Measurements from ENCODE around the gene PAPLN. TPM values are rescaled to one million over a fixed set of nuclear protein-coding genes. Genes with fewer than 3 reads are reported as not detected.

The PAPLN gene
- total RNA-seq, 2 experiments from 2014 or later, result 0.29 to 0.47 TPM

DNA sequence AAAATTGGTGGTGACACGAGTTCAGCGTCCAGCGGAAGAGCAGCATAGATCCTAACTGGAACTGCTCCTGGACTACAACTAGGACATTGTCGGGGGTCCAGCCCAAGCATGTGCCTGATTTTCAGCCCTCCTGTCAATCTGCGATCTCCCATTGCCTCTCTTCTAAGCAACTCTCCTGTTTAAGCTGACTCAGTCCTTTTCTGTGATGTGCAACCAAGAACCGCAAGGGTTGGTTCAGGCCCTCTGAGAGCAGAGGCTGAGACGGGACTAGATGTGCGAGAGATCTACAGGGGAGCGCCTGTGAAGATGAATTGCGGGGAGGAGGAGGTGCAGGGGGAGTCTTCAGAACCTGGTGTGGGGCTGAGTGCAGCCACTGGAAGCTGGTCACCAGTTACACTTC lies 3.7 kb upstream of the PAPLN start:
- H3K27me3 Mint-ChIP-seq, result peaks cover 46% of the 10 kb centered on the region
- no peaks in the 10 kb centered on the region for H3K36me3 Mint-ChIP-seq (ENCODE audit: low read depth)

DNA sequence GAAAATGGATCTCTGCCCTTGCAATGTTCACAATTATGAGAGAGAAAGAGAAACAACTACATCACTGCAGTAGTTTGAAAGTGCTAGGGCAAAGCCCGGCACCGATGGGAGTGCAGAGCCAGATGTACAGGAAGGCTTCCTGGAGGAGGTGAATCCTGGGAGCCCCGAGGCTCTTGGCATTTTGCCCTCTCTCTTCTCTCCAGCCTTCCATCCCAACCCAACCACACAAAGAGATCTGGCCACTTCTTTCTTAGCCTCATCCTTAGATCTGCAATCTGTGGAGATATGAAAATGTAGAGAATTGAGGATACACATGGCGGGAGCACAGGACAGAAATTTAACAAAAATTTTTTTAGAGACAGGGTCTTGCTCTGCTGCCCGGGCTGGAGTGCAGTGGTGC lies 3.3 kb upstream of the PAPLN start:
- H3K4me3 Mint-ChIP-seq, result no peak overlapping the region
- no peak for DNase-seq

More for the DNA sequence above, 3.7 kb upstream of the PAPLN start:
- Mint-ChIP-seq H3K9me3 (no peaks in the 10 kb centered on the region), H3K27ac (no peak overlapping the region), H3K4me1 (ENCODE audit: low read depth) (peaks cover 7% of the 10 kb centered on the region), H3K4me3 (no peak overlapping the region)
- TF ChIP-seq, protein P1, sequence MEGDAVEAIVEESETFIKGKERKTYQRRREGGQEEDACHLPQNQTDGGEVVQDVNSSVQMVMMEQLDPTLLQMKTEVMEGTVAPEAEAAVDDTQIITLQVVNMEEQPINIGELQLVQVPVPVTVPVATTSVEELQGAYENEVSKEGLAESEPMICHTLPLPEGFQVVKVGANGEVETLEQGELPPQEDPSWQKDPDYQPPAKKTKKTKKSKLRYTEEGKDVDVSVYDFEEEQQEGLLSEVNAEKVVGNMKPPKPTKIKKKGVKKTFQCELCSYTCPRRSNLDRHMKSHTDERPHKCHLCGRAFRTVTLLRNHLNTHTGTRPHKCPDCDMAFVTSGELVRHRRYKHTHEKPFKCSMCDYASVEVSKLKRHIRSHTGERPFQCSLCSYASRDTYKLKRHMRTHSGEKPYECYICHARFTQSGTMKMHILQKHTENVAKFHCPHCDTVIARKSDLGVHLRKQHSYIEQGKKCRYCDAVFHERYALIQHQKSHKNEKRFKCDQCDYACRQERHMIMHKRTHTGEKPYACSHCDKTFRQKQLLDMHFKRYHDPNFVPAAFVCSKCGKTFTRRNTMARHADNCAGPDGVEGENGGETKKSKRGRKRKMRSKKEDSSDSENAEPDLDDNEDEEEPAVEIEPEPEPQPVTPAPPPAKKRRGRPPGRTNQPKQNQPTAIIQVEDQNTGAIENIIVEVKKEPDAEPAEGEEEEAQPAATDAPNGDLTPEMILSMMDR (IDR thresholded peaks at IDR 0.05), result no peak
- intact Hi-C loops (cut with micrococcal nuclease), result no loop called here
- ChIA-PET CTCF (no interaction called here), POLR2A (interaction anchor here (1.3 kb wide), 1 partner anchor 12 kb away, joined by 3 read pairs; no protein-coding TSS in a partner anchor)
- DNase-seq, result no peak
- ATAC-seq, result no peak

GRCh38 chr14:73234586-73235394 lies 2.5 kb upstream of the PAPLN start:
- no peak for DNase-seq
- POLR2A ChIA-PET, result no interaction called here
- CTCF ChIA-PET, result no interaction called here
- H3K9me3 Mint-ChIP-seq, result no peaks in the 10 kb centered on the region
- no peak for ATAC-seq
- TF ChIP-seq, protein P1 (IDR thresholded peaks at IDR 0.05), result no peak
- peaks cover 10% of the 10 kb centered on the region for H3K4me1 Mint-ChIP-seq (ENCODE audit: low read depth)
- intact Hi-C loops (cut with micrococcal nuclease), result no loop called here
- no peak overlapping the region for H3K27ac Mint-ChIP-seq
- H3K4me3 Mint-ChIP-seq, result no peak overlapping the region
- no peaks in the 10 kb centered on the region for H3K36me3 Mint-ChIP-seq (ENCODE audit: low read depth)
- peaks cover 55% of the 10 kb centered on the region for H3K27me3 Mint-ChIP-seq

More for the DNA sequence above, 3.3 kb upstream of the PAPLN start:
- Mint-ChIP-seq H3K27me3 (peaks cover 50% of the 10 kb centered on the region), H3K27ac (no peak overlapping the region), H3K9me3 (no peaks in the 10 kb centered on the region), H3K36me3 (ENCODE audit: low read depth) (no peaks in the 10 kb centered on the region), H3K4me1 (ENCODE audit: low read depth) (peaks cover 7% of the 10 kb centered on the region)
- intact Hi-C loops (cut with micrococcal nuclease), result no loop called here
- TF ChIP-seq, protein P1 (IDR thresholded peaks at IDR 0.05), result no peak
- POLR2A ChIA-PET, result interaction anchor here (1.3 kb wide), 1 partner anchor 12 kb away, joined by 3 read pairs; no protein-coding TSS in a partner anchor
- no peak for ATAC-seq
- CTCF ChIA-PET, result no interaction called here

DNA sequence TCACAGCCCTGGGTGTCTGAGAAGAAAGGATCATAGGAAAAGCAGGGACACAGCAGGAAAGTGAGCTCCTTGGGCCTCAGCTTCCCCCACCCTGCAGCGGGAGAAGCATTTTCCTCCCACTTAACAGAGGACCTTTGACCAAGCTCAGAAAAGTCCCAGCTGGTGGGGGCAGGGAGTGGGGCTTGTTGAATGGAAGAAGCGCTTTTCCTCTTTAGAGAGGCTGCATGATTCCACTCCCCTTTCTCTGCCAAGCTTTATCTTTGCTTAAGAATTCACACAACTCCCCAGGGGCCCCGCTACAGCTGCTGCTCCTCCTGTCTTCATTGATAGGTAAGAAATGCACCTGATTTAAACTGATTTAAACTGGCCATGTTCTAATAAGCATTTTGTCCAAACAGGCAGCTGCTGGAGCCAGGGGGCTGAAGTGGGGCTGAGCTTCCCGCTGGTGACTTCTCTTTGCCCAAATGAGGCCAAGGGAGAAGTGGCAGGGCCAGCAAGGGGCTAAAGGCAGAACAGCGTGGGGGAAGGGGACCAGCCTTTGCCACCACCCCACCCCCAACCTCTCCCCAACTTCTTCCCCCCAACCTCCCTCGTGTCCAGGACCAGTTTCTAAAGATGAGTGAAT lies 1.7 kb upstream of the PAPLN start:
- H3K27me3 Mint-ChIP-seq, result peaks cover 60% of the 10 kb centered on the region
- intact Hi-C loops (cut with micrococcal nuclease), result no loop called here
- DNase-seq, result no peak

More for the DNA sequence above, 1.7 kb upstream of the PAPLN start:
- Mint-ChIP-seq H3K36me3 (ENCODE audit: low read depth) (no peaks in the 10 kb centered on the region), H3K27ac (no peak overlapping the region), H3K9me3 (no peaks in the 10 kb centered on the region), H3K4me1 (ENCODE audit: low read depth) (peaks cover 10% of the 10 kb centered on the region), H3K4me3 (no peak overlapping the region)
- ChIA-PET CTCF (interaction anchor here (1.0 kb wide), 1 partner anchor 236 kb away, joined by 3 read pairs; no protein-coding TSS in a partner anchor), POLR2A (interaction anchor here (1.1 kb wide), 1 partner anchor 228 kb away, joined by 3 read pairs; no protein-coding TSS in a partner anchor)
- TF ChIP-seq, protein P1 (IDR thresholded peaks at IDR 0.05), result no peak
- ATAC-seq, result no peak
